ENCODE measurements around the gene ARID3A.
"Not testable (repeated sequence)": the region's sequence is repeated elsewhere in the genome, so short reads cannot be mapped to it uniquely, and the experiment has no call there.

ARID3A gene, protein sequence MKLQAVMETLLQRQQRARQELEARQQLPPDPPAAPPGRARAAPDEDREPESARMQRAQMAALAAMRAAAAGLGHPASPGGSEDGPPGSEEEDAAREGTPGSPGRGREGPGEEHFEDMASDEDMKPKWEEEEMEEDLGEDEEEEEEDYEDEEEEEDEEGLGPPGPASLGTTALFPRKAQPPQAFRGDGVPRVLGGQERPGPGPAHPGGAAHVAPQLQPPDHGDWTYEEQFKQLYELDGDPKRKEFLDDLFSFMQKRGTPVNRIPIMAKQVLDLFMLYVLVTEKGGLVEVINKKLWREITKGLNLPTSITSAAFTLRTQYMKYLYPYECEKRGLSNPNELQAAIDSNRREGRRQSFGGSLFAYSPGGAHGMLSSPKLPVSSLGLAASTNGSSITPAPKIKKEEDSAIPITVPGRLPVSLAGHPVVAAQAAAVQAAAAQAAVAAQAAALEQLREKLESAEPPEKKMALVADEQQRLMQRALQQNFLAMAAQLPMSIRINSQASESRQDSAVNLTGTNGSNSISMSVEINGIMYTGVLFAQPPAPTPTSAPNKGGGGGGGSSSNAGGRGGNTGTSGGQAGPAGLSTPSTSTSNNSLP
- total RNA-seq: 6.8 to 14.9 reads per million in 2 experiments

DNA sequence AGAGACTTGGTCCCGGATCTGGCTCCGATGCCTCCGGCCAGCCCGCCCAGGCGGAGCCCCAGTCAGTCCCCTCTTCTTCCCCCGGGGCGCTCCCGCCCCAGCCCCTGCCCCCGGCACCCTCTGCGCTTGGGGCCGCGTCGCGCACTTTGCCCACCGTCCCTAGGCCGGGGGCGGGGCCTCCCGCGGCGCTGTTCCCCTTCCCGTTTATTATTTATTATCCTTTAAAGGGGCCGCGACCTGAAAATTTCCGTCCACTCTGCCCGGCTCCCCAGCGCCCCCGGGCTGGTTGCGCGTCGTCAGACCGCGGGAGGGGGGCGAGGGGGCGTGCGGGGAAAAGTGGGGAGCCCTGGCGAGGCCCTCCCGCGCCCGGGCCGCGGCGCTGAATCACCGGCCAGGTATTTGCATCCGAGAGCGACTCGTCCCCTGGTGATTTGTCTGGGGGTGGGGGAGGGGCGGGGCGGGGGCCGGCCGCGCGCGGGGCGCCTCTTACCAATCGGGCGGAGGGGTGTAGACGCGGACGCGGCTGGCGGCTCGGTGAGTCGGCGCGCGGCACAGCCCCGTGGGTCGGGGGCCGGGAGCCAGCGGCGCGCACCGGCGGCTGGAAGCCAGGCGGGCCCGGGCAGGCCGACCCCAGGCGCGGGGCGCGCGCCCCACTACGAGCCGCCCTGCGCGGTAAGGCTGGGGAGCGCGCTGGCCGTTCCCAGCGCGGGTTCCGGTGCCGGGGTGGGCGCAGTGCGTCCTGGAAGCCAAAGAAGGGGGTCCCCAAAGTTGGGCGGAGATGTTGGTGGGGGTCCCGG is at the start of gene ARID3A:
Gene ARID3A, plus strand, starts transcription at position 510 of the 797 bp plus-strand sequence. CDS start 3,494 bp downstream, outside the sequence.
- no peak for DNase-seq (ENCODE audit: low read depth)

DNA sequence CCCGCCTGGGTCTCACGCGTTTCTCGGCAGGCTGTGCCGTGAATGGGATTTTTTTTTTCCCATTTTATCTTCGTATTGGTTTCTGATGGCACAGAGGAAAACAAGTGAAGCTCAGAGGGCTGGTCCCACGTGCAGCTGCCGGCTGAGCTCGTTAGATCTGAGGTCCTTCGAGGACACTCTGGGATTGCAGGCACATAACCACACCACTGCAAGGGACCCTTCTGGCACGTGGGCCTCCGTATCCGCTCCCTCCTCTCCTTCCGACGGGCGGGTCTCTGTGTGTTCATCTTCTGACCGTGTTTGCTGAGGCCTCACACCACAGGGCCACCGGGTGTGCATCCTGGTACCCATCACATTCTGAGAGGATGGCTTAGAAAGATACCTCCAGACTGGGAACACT is 49.7 kb upstream of the ARID3A start:
- no peak for DNase-seq (ENCODE audit: low read depth)

DNA sequence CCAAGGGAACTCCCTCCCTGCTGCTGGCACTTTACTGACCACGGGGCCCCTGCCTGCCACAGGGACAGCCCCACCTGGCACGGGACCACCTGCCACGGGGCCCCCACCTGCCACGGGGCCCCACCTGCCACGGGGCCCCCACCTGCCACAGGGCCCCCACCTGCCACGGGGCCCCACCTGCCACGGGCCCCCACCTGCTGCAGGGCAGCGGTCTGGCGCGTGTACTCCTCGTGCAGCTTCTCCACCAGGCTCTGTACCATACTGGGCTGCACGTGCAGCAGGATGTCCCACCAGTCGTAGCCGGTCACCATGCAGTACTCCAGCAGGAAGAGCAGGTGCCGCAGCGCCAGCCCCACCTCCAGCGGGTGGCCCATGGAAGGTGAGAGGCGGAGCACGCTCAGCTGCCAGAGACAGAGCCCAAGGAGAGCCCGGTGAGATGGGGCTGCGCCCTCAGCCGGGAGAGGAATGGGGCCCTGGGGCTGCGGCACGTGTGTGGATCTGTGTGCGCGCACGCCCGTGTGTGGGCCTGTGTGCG is 49.0 kb upstream of the ARID3A start:
- no peak for DNase-seq (ENCODE audit: low read depth)

DNA sequence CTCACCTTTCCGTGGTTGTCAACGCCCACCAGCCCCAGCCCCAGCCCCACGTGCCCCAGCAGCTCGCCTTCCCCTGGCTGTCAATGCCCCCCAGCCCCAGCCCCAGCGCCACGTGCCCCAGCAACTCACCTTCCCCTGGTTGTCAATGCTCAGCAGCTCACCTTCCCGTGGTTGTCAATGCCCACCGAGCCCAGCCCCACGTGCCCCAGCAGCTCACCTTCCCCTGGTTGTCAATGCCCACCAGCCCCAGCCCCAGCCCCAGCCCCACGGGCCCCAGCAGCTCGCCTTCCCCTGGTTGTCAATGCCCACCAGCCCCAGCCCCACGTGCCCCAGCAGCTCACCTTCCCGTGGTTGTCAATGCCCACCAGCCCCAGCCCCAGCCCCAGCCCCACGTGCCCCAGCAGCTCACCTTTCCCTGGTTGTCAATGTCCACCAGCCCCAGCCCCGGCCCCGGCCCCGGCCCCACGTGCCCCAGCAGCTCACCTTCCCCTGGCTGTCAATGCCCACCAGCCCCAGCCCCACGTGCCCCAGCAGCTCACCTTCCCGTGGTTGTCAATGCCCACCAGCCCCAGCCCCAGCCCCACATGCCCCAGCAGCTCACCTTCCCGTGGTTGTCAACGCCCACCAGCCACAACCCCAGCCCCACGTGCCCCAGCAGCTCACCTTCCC is 47.7 kb upstream of the ARID3A start:
- DNase-seq (ENCODE audit: low read depth): not testable (repeated sequence)

DNA sequence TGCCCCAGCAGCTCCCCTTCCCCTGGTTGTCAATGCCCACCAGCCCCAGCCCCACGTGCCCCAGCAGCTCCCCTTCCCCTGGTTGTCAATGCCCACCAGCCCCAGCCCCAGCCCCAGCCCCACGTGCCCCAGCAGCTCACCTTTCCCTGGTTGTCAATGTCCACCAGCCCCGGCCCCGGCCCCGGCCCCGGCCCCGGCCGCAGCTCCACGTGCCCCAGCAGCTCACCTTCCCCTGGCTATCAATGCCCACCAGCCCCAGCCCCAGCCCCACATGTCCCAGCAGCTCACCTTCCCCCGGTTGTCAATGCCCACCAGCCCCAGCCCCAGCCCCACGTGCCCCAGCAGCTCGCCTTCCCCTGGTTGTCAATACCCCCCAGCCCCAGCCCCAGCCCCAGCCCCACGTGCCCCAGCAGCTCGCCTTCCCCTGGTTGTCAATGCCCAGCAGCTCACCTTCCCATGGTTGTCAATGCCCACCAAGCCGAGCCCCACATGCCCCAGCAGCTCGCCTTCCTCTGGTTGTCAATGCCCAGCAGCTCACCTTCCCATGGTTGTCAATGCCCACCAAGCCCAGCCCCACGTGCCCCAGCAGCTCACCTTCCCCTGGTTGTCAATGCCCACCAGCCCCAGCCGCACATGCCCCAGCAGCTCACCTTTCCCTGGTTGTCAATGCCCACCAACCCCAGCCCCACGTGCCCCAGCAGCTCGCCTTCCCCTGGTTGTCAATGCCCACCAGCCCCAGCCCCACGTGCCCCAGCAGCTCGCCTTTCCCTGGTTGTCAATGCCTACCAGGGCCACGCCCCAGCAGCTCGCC is 46.9 kb upstream of the ARID3A start:
- not testable (repeated sequence) for DNase-seq (ENCODE audit: low read depth)

DNA sequence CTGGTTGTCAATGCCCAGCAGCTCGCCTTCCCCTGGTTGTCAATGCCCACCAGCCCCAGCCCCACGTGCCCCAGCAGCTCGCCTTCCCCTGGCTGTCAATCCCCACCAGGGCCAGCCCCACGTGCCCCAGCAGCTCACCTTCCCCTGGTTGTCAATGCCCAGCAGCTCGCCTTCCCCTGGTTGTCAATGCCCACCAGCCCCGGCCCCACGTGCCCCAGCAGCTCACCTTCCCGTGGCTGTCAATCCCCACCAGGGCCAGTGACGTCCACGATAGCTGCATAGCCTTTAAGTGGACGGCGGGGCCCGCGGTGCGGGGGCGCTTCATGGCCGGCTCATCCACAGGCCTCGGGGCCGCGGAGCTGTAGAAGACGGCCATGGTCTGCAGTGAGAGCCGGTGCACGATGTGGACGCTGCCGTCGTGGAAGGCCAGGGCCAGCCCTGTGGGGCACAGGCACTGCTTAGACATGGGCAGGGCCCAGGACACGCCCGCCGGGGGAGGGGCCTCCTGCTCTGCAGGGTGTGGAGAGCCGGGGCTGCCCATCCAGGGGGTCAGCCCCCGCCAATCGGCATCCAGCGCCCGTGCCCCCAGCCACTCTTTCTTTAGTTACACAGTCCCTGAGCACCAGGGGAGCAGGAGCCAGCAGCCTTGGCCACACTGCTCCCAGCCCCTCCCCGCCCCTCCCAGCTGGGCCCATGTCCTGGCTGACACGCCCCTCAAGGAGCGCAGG is 46.0 kb upstream of the ARID3A start:
- DNase-seq (ENCODE audit: low read depth): no peak

DNA sequence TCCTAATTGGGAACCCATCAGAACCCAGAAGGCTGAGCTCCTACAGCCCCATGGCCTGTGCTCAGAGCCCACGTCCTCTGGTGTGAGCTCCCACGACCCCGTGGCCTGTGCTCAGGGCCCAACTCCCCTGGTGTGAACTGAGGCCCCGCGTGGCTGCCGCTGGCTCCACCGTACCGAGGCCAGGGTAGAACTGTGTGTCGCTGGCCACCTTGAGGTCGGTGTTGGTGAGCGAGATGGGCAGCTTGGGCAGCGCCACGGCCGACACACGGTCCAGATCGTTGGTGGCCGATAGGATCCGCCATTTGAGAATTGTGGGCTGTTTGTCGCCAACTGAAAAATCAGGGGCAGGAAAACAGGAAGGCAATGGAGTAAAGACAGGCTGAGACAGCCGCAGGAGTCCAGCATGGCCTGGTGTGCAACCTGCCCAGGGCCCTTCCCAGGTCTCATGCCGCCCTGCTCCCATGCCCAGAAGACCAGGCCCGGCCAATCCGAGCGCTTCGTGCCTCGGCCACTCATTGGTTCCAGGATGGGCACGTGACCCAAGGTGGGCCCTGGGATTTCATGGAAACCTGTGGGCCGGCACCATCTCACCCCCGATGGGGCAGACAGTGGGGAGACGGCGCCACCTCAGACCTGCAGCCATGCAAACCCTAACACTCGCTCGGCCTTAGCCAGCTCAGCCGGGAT is 44.3 kb upstream of the ARID3A start:
- DNase-seq (ENCODE audit: low read depth): no peak

DNA sequence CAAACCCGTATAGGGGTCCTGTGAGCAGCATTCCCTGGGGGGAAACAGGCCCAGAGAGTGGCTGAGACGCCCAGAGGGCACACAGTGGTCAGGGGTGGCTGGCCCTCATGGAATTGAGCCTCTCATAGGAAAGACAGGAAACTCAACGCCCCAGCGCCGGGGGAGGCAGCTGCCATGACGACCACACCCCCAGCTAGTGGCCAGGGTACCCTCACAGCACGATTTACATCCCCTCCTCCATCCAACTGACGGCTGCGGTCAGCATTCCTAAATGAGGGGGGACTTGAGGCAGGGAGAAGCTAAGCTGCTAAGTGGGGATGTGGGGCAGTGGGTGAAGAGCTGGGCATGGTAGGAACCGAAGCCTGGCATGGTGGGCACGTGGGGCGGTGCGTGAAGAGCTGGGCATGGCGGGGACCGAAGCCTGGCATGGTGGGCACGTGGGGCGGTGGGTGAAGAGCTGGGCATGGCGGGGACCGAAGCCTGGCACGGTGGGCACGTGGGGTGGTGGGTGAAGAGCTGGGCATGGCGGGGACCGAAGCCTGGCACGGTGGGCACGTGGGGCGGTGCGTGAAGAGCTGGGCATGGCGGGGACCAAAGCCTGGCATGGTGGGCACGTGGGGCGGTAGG is 42.9 kb upstream of the ARID3A start:
- DNase-seq (ENCODE audit: low read depth): no peak

DNA sequence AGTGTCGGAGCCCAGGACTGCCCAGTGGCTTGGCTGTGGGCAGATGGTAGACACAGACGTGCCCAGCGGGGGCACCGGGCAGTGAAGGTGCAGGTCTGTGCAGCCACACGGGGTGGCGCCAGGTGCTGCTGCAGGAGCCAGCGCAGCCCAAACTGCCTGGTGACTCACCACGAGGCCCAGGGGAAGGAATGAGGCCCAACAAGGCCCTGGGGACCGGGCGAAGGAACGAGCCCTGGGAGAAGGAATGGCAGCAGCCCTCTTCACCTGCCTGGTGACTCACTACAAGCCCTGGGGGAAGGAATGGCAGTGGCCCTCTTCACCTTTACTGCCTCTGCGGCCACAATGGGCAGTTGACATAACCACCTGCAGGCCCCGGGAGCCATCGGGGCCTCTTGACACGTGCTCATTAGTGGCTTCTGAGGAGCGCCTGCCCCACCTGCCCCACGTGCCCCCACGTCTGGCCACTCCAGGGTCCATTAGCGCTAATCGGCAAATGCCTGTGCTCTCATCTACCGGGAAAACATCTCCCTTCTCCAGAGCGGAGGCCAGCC is 42.1 kb upstream of the ARID3A start:
- DNase-seq (ENCODE audit: low read depth): no peak

DNA sequence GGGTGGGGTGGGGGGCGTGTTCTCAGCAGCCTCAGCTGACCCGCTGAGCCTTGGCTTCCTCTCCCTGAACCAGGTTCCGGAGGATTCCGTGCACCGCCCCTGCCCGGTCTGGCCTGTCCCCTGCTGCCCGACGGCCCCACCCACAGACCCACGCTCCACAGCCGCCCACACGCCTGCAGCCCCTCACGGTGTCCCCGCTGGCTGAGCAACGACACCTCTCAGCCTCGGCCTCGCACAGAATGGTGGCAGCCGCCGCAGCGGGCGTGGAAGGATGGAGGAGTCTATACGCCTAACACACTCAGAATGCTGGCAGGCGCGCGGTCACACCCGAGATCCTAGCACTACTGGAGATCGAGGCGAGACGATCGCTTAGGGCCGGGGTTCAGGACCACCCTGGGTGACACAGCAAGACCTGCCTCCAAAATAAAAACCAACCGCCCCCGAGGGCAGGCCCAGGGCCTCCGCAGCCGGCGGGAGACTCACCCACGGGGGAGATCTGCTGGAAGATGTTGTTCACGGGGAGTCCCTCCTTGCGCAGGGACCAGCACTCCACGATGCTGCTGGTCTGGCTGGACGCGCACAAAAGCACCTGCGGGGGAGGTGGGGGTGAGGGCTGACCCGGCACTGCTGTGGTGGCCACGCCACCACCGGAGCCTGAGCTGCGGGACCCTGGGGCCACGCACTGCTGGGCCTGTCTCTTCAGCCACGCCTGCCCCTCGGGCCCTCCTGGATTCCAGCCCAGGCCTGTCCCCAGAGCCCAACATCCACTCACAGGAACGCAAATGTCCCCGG is 41.2 kb upstream of the ARID3A start:
- DNase-seq (ENCODE audit: low read depth): no peak

DNA sequence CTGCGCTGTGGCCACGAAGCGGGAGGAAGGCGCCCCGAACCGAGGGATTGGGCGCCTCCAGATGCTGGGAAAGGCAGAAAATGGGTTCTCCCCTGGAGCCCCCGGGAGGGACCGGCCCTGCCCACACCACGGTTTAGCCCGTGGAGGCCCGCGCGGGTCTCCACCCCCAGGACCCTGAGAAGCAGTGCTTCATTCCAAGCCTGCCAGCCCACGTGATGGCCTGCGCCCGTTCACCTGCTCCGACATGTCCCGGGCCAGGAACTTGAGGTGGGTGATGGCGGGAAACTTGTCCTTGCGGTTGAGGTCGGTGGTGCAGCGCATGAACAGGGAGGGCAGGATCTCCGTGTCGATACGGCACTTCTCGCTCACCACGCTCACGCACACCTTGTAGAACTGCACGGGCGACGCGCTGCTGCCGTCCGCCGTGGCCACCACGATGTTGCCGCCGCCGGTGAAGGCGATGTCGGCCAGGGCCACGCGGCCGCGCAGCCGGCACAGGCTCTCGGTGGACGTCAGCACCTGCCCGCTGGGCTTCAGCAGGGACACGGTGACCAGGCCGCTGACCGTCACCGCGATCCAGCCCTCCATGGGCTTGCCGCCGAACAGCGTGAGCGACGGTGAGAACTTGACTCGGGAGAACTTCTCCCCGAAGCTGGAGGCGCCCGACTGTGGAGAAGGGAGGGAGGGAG is 40.2 kb upstream of the ARID3A start:
- DNase-seq (ENCODE audit: low read depth): no peak

DNA sequence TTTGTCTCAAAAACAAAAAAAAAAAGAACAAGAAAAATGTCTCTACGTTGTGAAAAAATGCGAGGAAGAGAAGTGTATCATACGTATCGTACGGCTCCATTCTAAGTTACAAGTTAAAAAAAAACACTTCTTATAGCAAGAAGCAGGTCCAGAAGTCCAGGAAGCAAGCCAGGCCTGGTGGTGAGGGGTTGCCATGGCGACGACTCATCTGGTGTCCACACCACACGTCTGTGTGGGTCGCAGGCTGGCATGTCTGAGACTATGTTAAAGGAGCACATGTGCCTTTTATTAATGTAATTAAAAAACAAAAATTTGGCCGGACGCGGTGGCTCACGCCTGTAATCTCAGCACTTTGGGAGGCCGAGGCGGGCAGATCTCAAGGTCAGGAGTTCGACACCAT is 38.8 kb upstream of the ARID3A start:
- no peak for DNase-seq (ENCODE audit: low read depth)

DNA sequence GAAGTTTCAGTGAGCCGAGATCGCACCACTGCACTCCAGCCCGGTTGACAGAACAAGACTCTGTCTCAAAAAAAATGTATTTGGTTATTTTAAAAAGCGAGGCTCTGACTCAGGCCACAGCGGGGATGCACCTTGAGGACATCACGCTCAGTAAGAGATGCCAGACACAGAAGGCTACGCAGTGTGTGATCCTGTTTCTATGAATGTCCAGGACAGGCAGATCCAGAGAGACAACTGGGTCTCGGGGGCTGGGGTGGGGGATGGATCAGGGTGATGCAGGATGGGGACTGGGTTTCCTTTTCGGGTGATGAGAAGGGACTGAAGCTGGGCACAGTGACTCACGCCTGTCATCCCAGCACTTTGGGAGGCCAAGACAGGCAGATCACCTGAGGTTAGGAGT is 38.2 kb upstream of the ARID3A start:
- DNase-seq (ENCODE audit: low read depth): no peak

DNA sequence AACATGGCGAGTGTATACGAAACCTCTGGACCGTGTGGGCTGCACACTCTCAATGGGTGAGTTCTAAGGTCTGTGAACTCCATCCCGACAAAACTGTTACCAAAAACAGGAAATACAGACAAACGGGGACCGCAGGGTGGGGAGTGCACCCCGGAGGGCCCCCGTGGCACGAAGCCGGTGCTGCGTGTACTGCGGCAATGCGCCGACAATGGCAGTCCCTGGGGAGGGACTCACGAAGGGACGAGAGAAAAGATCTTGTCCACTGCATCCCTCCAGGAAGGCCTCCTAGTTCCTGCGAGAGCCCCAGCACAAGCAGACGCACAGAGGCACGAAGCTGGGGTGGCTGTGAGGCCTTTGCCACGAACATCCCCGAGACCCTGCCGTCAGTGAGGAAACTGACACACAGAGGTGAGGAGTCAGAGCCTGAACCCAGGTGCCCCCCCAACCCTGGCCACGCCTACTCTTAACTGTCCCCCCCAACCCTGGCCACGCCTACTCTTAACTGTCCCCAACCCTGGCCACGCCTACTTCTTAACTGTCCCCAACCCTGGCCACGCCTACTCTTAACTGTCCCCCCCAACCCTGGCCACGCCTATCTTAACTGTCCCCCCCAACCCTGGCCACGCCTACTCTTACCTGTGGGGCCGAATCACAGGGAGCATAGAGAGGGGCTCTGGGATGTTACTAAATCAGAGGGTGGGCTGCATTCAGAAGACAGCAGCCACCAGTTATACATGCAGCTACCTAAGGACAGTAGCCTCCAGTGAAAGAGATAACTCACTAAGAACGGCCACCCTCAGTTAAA is 37.1 kb upstream of the ARID3A start:
- DNase-seq (ENCODE audit: low read depth): peak; percentile 51

DNA sequence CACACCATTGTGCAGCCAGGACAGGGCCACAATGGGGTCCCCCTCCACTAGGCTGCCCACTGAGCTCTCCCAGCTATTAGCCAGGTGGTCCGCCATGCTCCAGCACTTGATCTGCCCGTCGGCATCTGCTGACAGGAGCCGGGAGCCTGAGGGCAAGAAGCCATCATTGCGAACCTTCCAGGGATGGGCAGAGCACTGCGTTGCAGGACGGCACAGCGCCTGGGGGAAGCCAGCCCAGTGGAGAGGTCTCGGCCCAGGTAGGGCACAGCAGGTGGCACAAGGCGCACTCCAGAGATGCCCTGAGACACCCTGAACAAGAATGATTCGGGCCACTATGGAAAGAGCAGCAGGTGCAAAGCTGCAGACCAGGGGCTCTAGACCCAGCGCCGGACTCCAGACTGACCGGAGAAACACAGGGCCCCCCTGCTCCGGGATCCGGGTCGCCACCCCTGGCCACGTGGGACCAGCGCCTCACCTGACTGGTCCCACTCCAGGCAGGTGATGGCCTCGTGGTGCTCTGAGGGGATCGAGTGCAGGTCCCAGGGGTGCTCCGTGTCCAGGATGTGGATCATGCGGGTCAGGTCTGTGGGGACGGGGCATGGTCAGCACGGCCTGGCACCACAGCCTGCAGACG is 36.1 kb upstream of the ARID3A start:
- DNase-seq (ENCODE audit: low read depth): no peak

DNA sequence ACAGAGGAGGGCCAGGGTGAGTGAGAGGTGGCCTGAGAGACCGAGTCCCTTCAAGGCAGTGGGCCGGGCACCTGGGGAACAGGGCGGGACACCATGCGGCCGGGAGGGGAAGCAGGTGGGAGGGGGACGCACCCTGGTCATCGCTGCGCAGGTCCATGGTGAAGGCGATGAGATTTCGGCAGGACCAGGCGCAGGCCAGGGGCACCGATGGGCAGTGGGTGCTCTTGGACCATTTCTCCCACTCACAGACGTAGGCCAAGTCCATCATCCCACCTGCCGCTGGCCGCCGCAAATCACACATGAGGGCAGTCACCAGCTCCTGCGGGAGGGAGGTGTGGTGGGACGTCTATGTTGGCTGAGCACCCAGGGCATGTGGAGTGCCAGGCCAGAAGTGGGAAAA is 35.0 kb upstream of the ARID3A start:
- no peak for DNase-seq (ENCODE audit: low read depth)
